NCI-H1417 treated with DMSO at 0.1 percent for 48 hours (cell line): ENCODE measurements around the gene AGMAT.
A peak's percentile ranks its signal among the peaks of the same experiment; 100 is the strongest.
"Not testable (repeated sequence)": the region's sequence is repeated elsewhere in the genome, so short reads cannot be mapped to it uniquely, and the experiment has no call there.

Experiments used
- DNase-seq: peaks from one replicate; lab custom pipeline; 2025; lab: John Stamatoyannopoulos, UW

AGMAT gene

DNA sequence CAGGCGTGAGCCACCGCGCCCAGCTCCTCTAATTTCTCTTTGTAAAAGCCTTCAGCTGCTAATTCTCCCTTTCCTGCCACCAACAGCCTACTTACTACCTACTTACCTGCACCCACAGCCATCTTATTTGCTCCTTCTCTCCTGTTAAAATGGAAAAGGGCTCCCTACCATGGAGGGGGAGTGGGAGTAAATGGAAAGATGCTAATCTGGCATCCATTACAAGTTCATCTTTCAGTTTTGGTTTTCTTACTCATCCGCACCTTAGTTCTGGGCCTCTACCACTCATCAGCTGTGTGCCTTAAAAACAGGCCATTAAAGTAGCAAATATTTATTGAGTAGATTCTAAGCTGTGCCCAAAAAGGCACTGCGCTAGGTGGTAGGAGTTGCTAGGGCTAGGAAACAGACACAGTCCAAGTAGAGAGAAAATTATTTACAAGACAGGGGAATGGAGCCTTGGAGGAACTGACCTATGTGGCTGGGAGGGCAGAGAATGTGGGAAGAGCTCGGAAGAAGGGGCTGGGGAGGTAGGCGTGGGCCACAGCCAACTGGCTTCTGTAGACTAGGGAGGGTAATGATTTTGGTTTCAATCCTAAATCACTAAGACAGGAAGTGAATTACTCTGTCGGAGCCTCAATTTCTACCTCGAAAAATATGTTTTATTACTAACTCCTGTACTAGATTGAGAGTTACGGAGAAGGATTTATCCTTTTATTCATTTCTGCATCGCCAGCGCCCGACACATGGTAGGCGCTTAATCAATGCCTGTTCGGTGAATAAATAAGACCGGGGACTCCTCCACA lies 31.7 kb upstream of the AGMAT start:
- no peak for DNase-seq

DNA sequence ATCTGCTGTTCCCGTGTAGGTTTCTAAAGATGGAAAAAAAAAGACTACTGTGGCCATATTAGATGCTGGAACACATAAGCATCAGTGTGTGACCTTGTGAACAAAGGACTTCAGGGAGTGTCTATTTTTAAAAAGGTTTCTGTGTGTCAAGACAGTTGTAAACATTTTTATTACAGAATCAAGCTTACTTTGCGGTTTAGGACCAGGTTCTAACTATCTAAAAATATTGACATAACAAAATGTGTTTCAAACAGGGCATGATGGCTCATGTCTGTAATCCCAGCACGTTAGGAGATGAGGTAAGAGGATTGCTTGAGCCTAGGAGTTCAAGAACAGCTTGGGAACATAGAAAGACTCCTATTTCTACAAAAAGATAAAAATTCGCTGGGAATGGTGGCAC lies 25.3 kb upstream of the AGMAT start:
- DNase-seq = no peak

DNA sequence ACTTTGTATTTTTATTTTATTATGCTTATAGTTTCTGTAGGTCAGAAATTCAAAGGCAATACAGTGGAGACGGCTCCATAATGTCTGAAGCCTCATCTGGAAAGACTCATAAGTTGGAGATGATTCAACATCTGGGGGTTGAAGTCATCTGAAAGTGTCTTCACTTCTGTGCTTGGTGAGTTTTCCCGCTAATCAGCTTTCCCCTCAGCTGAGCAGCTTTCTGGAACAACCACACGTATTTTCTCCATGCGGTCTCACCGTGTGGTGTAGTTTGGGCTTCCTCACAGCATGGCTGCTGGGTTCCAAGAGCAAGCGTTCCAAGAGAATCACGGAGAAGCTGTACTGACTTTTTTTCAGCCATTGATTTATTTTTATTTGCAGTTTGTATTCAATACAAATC lies 24.8 kb upstream of the AGMAT start:
- no peak for DNase-seq

DNA sequence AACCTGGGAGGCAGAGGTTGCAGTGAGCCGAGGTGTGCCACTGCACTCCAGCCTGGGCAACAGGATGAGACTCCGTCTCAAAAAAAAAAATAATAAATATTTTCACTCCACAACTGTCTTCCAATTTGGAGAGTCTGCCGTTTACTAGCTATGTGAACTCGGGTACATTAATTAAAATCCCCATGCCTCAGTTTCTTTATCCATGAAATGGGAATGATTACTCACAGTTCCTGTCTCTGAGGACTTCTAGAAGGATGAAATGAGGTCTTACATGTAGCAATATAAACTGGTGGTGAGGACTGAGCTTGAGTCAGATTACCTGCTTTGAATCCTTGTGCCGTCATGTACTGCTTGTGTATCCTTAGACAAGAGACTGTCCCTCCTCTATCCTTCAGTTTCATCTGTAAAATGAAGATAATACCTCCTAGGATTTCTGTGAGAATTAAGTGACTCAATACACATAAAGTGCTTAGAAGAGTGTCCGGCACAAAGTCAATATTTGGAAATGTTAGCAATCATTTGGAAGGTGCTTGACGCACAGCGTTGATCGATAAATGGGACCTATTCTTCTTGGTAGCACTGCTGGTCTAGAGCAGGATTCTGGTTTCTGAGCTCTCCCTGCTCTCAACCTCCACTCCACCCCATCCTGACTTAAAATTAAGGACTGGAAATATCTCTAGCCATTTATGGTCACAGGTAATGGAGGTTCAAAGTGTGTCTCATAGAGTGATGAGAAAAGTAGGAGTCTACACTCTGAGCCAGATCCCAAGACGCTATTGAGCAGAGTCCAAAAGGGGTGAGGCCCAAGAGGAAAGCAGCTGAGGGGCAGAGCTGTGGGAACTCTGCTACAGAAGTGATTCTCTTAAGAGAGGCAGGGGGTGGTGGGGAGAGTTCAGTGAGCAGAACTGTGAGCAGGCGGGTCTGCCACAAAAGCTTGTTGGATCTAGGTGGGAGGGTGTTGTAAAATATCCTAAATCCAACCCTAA lies 20.8 kb upstream of the AGMAT start:
- no peak for DNase-seq

DNA sequence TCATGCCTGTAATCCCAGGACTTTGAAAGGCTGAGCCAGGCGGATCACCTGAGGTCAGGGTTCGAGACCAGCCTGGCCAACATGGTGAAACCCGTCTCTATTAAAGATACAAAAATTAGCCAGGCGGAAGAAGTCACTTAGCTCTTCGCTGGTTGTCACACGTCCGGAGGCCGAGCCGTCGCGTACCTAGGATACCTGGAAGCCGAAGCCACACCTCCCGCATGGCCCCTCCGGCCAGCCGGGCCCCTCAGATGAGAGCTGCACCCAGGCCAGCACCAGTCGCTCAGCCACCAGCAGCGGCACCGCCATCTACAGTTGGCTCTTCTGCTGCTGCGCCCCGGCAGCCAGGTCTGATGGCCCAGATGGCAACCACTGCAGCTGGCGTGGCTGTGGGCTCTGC lies 19.5 kb upstream of the AGMAT start:
- not testable (repeated sequence) for DNase-seq

DNA sequence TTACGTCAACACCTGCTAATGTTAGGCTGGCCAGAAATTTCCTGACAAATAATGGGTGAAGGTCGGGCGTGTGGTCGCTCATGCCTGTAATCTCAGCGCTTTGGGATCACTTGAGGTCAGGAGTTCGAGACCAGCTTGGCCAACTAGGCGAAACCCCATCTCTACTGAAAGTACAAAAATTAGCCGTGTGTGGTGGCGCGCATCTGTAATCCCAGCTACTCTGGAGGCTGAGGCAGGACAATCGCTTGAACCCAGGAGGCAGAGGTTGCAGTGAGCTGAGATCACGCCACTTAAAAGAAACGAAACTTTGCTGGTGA lies 19.1 kb upstream of the AGMAT start:
- DNase-seq = not testable (repeated sequence)

DNA sequence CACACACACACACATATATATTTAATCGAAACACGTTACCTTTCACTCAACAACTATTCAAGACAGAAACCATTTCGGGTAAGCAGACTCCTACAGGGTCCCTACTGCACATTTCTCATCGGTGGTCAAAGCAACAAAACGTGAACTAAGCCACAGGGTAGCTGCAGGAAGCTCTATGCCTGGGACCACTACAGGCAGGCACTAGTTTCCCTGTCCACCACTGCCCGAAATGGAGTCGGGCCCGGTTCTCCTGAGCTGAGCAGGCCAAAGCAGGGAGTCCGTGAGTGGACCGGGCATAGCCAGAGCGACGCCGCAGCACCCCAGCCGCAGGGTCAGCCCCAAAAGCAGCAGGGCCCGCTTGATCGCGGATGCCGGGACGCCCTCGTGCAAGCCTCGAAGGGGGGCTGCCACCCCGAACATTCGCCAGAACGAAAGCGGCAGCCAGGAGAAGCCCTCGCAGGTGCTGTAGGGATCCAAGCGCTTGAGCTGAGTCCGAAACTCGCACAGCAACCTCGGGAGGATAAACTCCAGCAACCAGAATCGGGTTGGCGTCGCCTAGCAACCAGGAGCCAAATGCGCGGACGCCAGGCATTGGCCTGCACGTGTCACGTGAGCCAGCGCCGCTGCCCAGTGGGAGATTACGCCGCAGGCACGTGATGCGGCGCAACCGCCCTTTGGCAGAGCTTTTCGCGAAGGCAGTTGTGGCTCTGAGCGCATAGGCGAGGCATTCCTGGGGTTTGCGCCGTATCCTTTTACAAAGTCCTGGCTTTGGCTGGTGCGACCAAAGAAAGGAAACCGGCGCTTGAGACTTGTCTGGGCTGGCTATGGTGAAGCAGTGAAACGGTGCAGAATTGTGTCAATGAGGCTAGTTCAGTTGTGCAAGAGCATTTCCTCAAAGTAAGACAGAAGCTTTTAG lies 18.5 kb upstream of the AGMAT start:
- DNase-seq = peak; percentile 77

DNA sequence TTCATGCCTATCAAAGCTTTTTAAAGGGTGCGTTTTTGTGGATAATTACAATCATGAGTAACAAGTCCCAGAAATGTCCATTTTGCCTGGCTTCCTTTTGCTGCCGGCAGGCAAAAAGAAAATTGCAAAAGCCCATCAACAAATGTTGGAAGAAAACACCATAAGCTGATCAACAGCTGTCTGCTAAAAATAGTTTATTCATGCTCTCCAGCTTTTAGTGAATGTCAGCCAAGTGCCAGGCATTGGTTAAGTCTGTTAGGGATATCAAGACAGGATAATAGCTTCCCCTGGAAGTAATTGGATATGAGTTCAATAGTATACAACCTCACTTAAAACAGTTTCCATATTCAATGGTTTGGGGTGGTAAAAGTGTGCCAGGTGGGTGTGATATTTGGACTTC lies 13.6 kb upstream of the AGMAT start:
- DNase-seq = no peak

DNA sequence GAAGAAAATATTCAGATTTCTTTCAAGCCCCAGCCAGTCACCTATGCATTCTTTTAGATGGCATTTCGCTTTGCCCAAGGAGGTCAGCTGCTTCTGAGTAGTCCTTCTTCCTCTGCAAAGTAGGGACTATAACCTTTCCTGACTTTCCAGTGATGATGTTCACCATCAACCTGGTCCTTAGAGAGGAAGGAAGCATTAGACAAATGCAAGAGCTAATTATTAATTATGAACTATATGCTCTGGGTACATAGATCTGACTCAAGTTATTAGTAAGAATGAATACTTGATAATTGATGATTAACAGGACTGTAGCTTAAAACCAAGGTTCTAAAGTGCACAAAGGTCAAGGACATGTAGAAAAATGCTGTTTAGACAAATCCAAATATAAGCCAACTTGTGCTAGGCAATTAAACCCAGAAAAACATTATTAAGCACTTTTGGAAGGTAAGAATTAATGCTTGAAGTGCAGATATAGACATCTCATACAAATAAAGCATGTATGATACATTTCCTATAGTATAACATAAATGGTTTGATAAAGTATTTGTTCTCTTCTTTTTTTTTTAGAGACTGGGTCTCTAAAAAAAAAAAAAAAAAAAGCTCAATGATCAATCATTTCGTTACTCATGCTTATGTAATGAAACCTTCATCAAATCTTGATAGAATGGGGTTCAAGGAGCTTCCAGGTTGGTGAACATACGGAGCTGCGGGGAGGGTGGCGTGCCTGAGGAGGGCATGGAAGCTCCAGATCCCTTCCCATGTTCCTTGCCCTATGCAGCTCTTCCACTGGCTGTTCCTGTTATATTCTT lies 11.2 kb upstream of the AGMAT start:
- no peak for DNase-seq

DNA sequence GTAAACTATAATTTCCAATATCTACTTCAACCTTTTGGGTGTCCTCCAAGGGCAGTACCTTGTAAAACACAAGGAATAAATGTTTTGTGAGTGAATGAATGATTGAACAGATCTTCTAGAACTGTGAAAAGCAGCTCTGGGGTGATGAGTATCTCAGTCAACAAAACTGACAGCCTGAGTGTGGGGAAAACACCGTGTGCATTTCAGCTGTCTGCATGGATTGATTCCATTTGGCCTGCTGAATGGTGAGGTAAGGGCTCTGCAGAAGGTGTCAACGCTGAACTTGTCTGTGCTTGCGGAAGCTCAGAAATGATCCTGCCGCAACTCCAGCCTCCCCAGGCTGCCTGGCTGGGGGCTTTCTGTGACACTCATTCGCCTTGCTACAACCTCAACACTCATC lies 7.4 kb upstream of the AGMAT start:
- no peak for DNase-seq

DNA sequence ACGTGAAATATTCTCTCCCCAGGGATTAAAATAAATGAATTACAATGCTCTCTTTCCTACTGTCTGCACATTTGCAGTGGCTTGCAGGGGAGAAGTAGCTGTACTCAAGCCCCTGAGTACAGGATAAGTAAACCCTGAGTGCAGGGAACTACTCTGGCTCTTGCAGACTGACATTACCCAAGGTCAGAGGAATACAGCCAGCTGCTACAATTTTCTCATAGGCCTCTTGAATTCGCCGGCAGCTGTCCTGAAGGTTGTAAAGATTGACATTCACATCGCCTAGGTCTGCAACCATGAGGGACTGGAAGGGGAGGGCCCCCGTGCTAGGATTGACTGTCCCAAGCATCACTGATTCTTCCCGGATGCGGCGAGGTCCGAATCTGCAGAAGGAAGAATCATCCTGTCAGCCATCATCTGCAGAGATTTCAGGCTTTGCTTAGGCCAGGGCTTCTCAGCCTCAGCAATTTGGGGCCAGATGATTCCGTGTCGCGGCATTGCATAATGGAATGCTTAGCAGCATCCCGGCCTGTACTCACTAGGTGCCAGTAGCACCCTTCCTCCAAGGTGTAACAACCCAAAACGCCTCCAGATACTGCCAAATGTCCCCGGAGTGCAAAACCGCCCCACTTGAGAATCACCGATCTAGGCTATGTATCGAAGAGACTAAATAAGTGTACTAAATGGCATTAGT lies 1.7 kb downstream of the AGMAT start:
- DNase-seq = no peak

DNA sequence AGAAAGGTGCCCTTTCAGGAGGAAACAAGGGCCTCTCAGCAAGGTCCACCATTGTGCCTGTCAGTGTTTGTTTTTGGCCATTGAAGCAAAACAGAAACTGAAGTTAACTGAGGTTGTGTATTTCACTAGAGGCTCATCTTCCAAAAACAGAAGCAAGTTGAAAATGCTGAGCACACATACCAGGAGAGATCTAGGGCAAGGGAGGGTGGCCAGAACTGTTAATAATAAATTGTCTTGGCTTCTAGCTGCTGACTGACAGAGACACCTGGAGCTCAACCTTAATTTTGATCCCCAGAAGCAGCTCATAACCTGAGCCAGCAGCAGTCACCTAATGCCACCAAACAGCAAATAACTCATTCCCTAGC lies 5.2 kb downstream of the AGMAT start:
- DNase-seq = no peak

DNA sequence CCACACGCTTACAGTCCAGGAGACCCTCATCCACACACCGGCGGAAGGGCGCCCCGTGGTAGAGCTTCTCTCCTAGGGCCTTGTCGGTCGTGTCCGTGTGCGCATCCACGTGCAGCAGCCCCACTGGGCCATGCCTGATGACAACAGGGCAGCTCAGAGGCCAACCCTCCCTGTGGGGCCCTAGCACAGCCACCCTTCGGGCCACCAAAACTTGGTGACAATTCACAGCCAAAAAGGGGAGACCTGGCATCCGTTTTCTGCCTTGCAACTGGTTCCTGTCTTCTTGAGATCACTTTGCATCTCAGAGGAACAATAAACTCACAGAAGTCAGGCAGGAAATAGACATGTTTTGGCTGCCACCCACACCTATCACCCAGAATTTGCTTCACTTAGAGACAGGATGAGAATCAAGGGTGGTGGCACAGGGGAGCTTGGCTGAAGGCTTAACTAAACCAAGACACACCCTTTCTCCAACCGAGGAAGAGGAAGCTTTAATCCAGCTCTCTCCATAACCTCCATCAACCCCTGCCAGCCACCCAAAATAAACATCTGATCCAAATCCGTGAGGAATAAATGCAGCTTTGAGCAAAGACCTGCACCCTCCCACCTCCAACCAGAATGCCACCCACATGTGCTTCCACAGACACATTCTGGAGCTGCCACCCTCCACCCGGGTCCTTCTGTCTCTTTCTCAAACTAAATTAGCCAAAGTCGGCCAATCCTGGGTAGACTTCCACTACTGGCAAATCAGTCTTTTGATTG lies 5.7 kb downstream of the AGMAT start:
- DNase-seq = no peak

DNA sequence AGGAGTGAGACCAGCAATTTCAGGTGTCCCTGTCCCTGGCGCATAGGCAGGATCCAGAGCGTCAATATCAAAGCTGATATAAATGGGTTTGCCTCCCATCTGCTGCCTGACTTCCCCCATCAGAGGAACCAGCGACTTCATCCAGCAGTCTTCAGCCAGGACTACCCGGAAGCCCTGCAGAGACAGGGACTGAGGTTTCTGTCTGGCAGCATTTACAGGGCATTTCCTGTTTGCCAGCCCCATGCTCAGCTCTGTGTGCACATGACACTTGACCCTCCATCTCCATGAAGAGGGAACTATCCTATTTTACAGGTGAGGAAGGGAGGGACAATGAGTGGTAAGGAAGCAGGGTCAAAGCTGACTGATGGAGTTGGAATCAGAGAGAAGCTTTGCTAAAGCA lies 7.2 kb downstream of the AGMAT start:
- no peak for DNase-seq

DNA sequence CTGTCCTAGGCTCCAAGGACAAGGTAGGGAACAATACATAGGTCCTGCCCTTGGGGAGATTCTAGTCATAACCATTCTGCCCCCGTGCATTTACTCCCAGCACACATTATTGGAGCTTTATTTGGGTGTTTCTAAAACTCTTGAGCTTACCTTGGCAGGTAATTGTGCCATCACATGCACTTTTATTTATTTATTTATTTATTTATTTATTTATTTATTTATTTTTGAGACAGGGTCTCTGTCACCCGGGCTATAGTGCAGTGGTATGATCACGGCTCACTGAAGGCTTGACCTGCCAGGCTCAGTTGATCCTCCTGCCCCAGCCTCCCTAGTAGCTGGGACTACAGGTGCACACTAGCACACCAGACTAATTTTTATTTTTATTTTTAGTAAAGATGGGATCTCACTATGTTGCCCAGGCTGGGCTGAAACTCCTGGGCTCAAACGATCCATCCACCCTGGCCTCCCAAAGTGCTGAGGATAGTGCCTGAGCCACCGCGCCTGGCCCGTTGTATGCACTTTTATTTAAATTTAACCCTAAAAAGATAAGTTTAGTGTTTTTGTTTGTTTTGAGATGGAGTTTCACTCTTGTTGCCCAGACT lies 9.2 kb downstream of the AGMAT start:
- no peak for DNase-seq

DNA sequence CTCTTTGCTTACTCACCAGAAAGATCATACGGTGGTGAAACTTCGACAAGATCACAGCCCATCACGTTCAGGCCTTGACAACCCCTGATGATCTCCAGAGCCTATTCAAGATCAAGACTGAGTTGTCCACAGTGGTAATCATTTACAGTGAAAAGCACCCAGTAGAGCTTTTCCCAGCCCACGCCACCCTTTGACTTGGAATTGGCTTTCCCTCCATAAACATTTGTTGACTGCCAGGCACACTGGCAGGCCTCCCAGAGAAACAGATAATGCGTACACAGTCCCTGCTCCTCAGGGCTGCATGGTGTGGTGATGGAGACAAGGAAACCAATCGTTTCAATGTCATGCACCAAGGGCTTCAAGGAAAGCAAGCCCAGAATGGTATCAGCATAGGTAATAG lies 10.1 kb downstream of the AGMAT start:
- DNase-seq = no peak

DNA sequence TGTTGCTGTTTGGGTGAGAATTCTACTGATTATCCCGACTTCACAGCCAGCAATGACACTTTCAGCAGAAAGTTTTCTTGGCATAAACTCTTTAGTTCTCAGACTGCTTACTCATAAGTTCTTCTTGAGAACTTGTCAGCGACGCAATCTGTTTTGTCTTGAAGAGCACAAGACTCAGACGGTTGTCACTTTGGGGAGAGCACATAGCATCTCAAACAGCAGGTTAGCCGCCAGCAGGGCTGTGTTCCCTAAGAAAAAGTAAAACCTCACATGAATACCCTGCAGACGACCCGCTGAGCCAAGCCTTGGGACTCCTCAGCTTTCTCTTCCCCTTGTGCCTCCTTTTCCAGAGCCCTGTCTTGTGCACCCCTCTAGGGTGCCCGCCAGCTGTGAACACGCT lies 11.4 kb downstream of the AGMAT start:
- no peak for DNase-seq

DNA sequence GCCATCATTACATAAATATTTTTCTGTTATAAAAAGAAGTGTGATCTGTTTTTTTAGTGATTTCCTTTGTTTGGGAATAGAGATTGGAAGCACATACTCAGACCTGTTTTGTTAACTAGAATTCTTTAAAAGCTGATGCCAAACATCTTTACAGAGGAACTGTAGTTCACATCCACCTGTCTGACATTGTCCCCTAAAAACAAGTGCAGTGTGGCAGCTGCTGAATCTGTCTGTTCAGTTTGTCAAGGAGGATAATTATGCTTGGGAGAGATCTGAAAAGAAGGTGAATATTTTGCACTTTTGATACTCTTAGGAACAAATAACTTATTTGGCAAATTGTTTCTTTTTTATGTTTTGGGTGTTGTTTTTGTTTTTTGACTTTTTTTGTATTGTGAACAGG lies 13.6 kb downstream of the AGMAT start:
- DNase-seq = no peak

DNA sequence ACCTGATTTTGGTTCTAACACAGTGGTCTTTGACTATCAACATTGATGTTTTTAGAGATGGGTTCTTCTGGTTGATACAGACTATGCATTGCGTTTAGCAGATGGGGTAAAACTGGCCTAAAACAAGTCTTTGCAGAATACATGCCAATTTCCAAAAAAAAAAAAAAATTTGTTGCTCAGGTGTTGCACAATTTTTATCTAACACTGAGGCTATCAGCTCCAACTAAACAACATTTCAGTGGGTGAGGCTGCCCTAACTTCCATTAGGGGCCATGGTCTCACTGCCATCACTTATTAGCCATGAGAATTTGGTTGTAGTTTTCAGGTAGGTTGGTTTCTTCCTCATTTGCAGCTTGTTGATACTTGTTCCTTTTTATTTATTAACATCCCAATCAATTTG lies 14.0 kb downstream of the AGMAT start:
- no peak for DNase-seq
